HepG2 (cell line): Measurements from ENCODE around the gene NHSL1. TPM values are rescaled to one million over a fixed set of nuclear protein-coding genes. Genes with fewer than 3 reads are reported as not detected.

Experiments
- ATAC-seq: fragments of 200-7000 bp; cut with Tn5 transposase; 3 replicates; pipeline ENCODE4 v1.9.1; 2020; ENCODE audit warnings: mild to moderate bottlenecking, moderate library complexity
- BruUV-seq: library from RNA; stranded (reverse); fragments of 400-500 nt; replicated peaks from 2 replicates; lab custom pipeline; 2021; lab: Mats Ljungman, UMichigan
- CTCF ChIA-PET: fragments of 300-600 bp; formaldehyde crosslinking; extraction: SDS; loops from one replicate; lab custom pipeline; 2021; ENCODE audit warnings: low total read pairs, inconsistent platforms, low intra/inter-chr PET ratio; lab: Yijun Ruan, JAX
- POLR2A ChIA-PET: fragments of 350-600 bp; sonication (Branson Sonifier 250); formaldehyde crosslinking; loops from one replicate; lab custom pipeline; 2020; ENCODE audit warnings: antibody characterized with exemption, inconsistent platforms; lab: Yijun Ruan, JAX
- DNase-seq: peaks from one replicate; pipeline ENCODE4 v3.0.0-alpha.2; 2015; ENCODE audit warnings: low spot score
- FAIRE-seq: peaks from 3 replicates; lab custom pipeline; 2011; peaks lifted over from hg19 to GRCh38; lab: Jason Lieb, UNC
- H2AFZ ChIP-seq: one replicate; pipeline ENCODE4 v1.6.1; 2011; ENCODE audit warnings: low read length, inconsistent platforms
- H3K27ac ChIP-seq: fragments of 300-600 bp; 3 replicates; pipeline ENCODE4 v1.8.0; 2011; ENCODE audit warnings: mixed run types, mild to moderate bottlenecking, mixed read lengths, low read length, inconsistent platforms; ENCODE audit not compliant: insufficient read depth; ENCODE audit errors: extremely low read length
- H3K27me3 ChIP-seq, 2 experiments: fragments of 200-600 bp in 1 of 2; 2 replicates in 1 of 2; 3 replicates in 1 of 2; pipeline versions ENCODE4 v1.6.0 to v1.8.0; 2011; ENCODE audit warnings: low read length in 2 of 2, mild to moderate bottlenecking in 2 of 2, moderate library complexity in 2 of 2, inconsistent platforms in 1 of 2; ENCODE audit not compliant: insufficient read depth in 2 of 2, control insufficient read depth in 1 of 2
- H3K36me3 ChIP-seq, 2 experiments: fragments of 200-600 bp in 1 of 2; replicated peaks in 1 of 2; 2 replicates in 1 of 2; 3 replicates in 1 of 2; pipeline versions ENCODE4 v1.5.1 to v1.8.0; 2011; ENCODE audit warnings: low read length in 2 of 2, inconsistent platforms in 1 of 2; ENCODE audit not compliant: insufficient read depth in 2 of 2, control insufficient read depth in 1 of 2
- H3K4me1 ChIP-seq: 2 replicates; pipeline ENCODE4 v1.5.1; 2012; ENCODE audit warnings: low read length, inconsistent platforms; ENCODE audit not compliant: insufficient read depth
- H3K4me2 ChIP-seq: 2 replicates; pipeline ENCODE4 v1.6.0; 2011; ENCODE audit warnings: low read depth, low read length, inconsistent platforms
- H3K4me3 ChIP-seq, 3 experiments: fragments of 200-600 bp in 1 of 3; sonication (generic), shearing (Covaris generic) in 1 of 3; replicated peaks in 1 of 3; 2 replicates each; pipeline ENCODE4 v1.5.1; 2011 to 2016; ENCODE audit warnings: low read length in 3 of 3, inconsistent platforms in 2 of 3, low read depth in 2 of 3, mild to moderate bottlenecking in 2 of 3, control low read depth in 1 of 3, mixed read lengths in 1 of 3; ENCODE audit not compliant: insufficient read depth in 1 of 3
- H3K79me2 ChIP-seq: one replicate; pipeline ENCODE4 v1.6.1; 2011; ENCODE audit warnings: low read length, inconsistent platforms; ENCODE audit not compliant: insufficient read depth
- H3K9ac ChIP-seq: 2 replicates; pipeline ENCODE4 v1.6.0; 2011; ENCODE audit warnings: mild to moderate bottlenecking, low read depth, low read length, inconsistent platforms; ENCODE audit not compliant: insufficient read depth
- H3K9me3 ChIP-seq: 2 replicates; pipeline ENCODE4 v1.5.1; 2012; ENCODE audit warnings: mild to moderate bottlenecking, low read length
- H4K20me1 ChIP-seq: 2 replicates; pipeline ENCODE4 v1.6.0; 2011; ENCODE audit warnings: inconsistent platforms, mild to moderate bottlenecking, low read length, moderate library complexity; ENCODE audit not compliant: insufficient read depth
- ZNF329 ChIP-seq: sonication (generic); formaldehyde crosslinking; IDR thresholded peaks from 2 replicates; pipeline ENCODE4 v1.9.0; 2021; ENCODE audit warnings: low read depth, mild to moderate bottlenecking, missing genetic modification reagents
- whole genome bisulfite sequencing: methylation state at CpG from one replicate; pipeline ENCODE4 v1.1.6; 2017; ENCODE audit warnings: low lambda C conversion rate; 5-methylcytosine and 5-hydroxymethylcytosine counted together
- in situ Hi-C: cut with HindIII; loops from 2 replicates; pipeline ENCODE4 v1.10.0; 2017; ENCODE audit warnings: low pct_unique_long_range_greater_than_20kb; ENCODE audit not compliant: extremely low pct_ligation_motif_present
- intact Hi-C: fragments of 100-400 bp; cut with micrococcal nuclease; formaldehyde crosslinking; loops from one replicate; pipeline ENCODE4 v1.10.0; 2022; ENCODE audit not compliant: unreplicated experiment
- polyA plus RNA-seq, 8 experiments: library from polyadenylated mRNA; depleted of rRNA in 3 of 8; stranded (reverse) in 7 of 8; unstranded in 1 of 8; fragments of >200 nt; fragmentation: Illumina TruSeq in 4 of 8; extraction: Trizol in 4 of 8; gene quantifications; 2 replicates each; pipeline versions ENCODE4 v1.2.1 to v1.2.3, GENCODE V29; 2011 to 2016; ENCODE audit warnings: low read depth in 4 of 8, missing spikeins in 1 of 8, mixed read lengths in 1 of 8; ENCODE audit not compliant: insufficient read depth in 1 of 8
- total RNA-seq, 5 experiments: library from RNA; depleted of rRNA; stranded (reverse); fragments of >200 nt; fragmentation: Illumina TruSeq; extraction: Trizol; gene quantifications; 2 replicates each; pipeline ENCODE4 v1.2.3, GENCODE V29; 2016; ENCODE audit warnings: low read depth in 1 of 5
- TF ChIP-seq, protein P1 (sequence below): sonication (generic); formaldehyde crosslinking; IDR thresholded peaks from 2 replicates; pipeline ENCODE4 v1.4.0; 2020; ENCODE audit warnings: missing genetic modification reagents
- TF ChIP-seq, protein P2 (sequence below): IDR thresholded peaks from 2 replicates; pipeline ENCODE4 v1.6.1; 2016; ENCODE audit warnings: mild to moderate bottlenecking, missing biosample characterization, missing genetic modification reagents
- TF ChIP-seq, protein P3 (sequence below): sonication (generic); formaldehyde crosslinking; IDR thresholded peaks from 2 replicates; pipeline ENCODE4 v1.4.0; 2020; ENCODE audit warnings: missing genetic modification reagents, borderline replicate concordance

Gene NHSL1
- total and polyA plus RNA-seq, 2 of the 13 experiments (the other 11 are each of a cell fraction or from before 2014, with no cell fraction given): 24.9 to 53.6 TPM

DNA sequence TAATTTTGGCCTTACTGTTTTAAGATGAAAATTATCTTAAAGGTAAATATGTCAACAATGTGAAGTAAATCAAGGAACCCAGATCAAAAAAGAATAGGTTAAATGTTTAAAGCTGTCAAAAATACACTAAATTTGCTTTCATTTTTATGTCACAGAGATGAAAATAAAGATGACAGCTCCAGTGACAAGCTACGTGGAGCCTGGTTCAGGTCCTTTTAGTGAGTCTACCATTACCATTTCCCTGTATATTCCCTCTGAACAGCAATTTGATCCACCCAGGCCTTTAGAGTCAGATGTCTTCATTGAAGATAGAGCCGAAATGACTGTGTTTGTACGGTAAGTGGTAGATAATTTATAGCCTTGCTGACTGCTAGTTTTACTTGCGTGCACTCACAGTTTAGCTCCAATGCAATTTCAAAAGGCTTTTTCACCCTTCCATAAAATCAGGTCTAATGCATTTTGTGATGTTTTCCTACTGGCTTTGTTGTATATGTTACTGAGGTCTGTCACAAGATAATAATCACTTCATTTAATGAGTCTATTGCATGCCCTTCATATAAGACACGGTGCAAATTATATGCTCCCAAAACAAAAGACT is 93.4 kb downstream of the NHSL1 start:
- H4K20me1 ChIP-seq: no peaks in the 10 kb centered on the region
- peak overlapping the region; percentile 91; the same call in 1 of the 2 replicates for H3K4me2 ChIP-seq
- POLR2A ChIA-PET: interaction anchor here (1.5 kb wide), 1 partner anchor 8 kb away, joined by 3 read pairs; no protein-coding TSS in a partner anchor
- 94% methylated on average over 5 of the region's 5 CpGs for WGBS
- peaks cover 17 to 50% of the 10 kb centered on the region in 2 experiments for H3K36me3 ChIP-seq
- CTCF ChIA-PET: no interaction called here
- ATAC-seq: no peak
- no peak overlapping the region for H2AFZ ChIP-seq
- no peaks in the 10 kb centered on the region for H3K9me3 ChIP-seq
- in situ Hi-C loops: loop anchor here (10.0 kb wide), 1 partner anchor 291 kb away; no protein-coding TSS in a partner anchor
- BruUV-seq: no TSS peak
- H3K4me3 ChIP-seq: no peak overlapping the region
- H3K4me1 ChIP-seq: peaks cover 26% of the 10 kb centered on the region
- no peak overlapping the region for H3K27ac ChIP-seq
- TF ChIP-seq, protein P1, sequence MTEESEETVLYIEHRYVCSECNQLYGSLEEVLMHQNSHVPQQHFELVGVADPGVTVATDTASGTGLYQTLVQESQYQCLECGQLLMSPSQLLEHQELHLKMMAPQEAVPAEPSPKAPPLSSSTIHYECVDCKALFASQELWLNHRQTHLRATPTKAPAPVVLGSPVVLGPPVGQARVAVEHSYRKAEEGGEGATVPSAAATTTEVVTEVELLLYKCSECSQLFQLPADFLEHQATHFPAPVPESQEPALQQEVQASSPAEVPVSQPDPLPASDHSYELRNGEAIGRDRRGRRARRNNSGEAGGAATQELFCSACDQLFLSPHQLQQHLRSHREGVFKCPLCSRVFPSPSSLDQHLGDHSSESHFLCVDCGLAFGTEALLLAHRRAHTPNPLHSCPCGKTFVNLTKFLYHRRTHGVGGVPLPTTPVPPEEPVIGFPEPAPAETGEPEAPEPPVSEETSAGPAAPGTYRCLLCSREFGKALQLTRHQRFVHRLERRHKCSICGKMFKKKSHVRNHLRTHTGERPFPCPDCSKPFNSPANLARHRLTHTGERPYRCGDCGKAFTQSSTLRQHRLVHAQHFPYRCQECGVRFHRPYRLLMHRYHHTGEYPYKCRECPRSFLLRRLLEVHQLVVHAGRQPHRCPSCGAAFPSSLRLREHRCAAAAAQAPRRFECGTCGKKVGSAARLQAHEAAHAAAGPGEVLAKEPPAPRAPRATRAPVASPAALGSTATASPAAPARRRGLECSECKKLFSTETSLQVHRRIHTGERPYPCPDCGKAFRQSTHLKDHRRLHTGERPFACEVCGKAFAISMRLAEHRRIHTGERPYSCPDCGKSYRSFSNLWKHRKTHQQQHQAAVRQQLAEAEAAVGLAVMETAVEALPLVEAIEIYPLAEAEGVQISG (CRISPR knock-in tag): no peak
- TF ChIP-seq, protein P2, sequence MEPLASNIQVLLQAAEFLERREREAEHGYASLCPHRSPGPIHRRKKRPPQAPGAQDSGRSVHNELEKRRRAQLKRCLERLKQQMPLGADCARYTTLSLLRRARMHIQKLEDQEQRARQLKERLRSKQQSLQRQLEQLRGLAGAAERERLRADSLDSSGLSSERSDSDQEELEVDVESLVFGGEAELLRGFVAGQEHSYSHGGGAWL (CRISPR knock-in tag): no peak
- no peak for TF ChIP-seq ZNF329
- TF ChIP-seq, protein P3, sequence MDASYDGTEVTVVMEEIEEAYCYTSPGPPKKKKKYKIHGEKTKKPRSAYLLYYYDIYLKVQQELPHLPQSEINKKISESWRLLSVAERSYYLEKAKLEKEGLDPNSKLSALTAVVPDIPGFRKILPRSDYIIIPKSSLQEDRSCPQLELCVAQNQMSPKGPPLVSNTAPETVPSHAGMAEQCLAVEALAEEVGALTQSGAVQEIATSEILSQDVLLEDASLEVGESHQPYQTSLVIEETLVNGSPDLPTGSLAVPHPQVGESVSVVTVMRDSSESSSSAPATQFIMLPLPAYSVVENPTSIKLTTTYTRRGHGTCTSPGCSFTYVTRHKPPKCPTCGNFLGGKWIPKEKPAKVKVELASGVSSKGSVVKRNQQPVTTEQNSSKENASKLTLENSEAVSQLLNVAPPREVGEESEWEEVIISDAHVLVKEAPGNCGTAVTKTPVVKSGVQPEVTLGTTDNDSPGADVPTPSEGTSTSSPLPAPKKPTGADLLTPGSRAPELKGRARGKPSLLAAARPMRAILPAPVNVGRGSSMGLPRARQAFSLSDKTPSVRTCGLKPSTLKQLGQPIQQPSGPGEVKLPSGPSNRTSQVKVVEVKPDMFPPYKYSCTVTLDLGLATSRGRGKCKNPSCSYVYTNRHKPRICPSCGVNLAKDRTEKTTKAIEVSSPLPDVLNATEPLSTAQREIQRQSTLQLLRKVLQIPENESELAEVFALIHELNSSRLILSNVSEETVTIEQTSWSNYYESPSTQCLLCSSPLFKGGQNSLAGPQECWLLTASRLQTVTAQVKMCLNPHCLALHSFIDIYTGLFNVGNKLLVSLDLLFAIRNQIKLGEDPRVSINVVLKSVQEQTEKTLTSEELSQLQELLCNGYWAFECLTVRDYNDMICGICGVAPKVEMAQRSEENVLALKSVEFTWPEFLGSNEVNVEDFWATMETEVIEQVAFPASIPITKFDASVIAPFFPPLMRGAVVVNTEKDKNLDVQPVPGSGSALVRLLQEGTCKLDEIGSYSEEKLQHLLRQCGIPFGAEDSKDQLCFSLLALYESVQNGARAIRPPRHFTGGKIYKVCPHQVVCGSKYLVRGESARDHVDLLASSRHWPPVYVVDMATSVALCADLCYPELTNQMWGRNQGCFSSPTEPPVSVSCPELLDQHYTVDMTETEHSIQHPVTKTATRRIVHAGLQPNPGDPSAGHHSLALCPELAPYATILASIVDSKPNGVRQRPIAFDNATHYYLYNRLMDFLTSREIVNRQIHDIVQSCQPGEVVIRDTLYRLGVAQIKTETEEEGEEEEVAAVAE (CRISPR knock-in tag): no peak
- TF ChIP-seq, all 625 proteins: peak for 0
- no peak for FAIRE-seq
- no peak for DNase-seq
- H3K27me3 ChIP-seq: no peaks in the 10 kb centered on the region; a peak in 2 of 5 replicates
- peaks cover 8% of the 10 kb centered on the region for H3K79me2 ChIP-seq
- intact Hi-C loops: loop anchor here (2.0 kb wide), 1 partner anchor 119 kb away; no protein-coding TSS in a partner anchor
- no peak overlapping the region for H3K9ac ChIP-seq
